CD8-positive, alpha-beta memory T cell (primary cell): ENCODE data around the gene DOCK1. TPM values are rescaled to one million over a fixed set of nuclear protein-coding genes. Genes with fewer than 3 reads are reported as not detected.

Source experiments
- CTCF ChIA-PET: fragments of 350-600 bp; sonication (Branson Sonifier 250); formaldehyde crosslinking; loops from one replicate; lab custom pipeline; 2021; ENCODE audit warnings: antibody characterized with exemption; lab: Charles Lee
- POLR2A ChIA-PET: fragments of 350-600 bp; sonication (Branson Sonifier 250); formaldehyde crosslinking; loops from one replicate; lab custom pipeline; 2021; ENCODE audit warnings: antibody characterized with exemption; lab: Charles Lee
- DNase-seq, 5 donors: peaks; one replicate each; pipeline versions ENCODE4 v3.0.0 to v3.0.0-alpha.2; 2020 to 2022; ENCODE audit warnings: mixed read lengths in 1 of 5
- H3K27ac ChIP-seq: one replicate; pipeline ENCODE4 v1.7.0; 2013; ENCODE audit warnings: low read depth, mild to moderate bottlenecking, low read length, moderate library complexity
- H3K27me3 ChIP-seq: 2 replicates; pipeline ENCODE4 v1.7.0; 2013; ENCODE audit warnings: low read length, mild to moderate bottlenecking; ENCODE audit not compliant: insufficient read depth, poor library complexity, severe bottlenecking
- H3K36me3 ChIP-seq: 2 replicates; pipeline ENCODE4 v1.7.0; 2013; ENCODE audit warnings: mild to moderate bottlenecking, low read length, moderate library complexity; ENCODE audit not compliant: insufficient read depth
- H3K4me1 ChIP-seq: 2 replicates; pipeline ENCODE4 v1.7.0; 2013; ENCODE audit warnings: mild to moderate bottlenecking, low read length, moderate library complexity; ENCODE audit not compliant: insufficient read depth
- H3K4me3 ChIP-seq: 2 replicates; pipeline ENCODE4 v1.7.0; 2013; ENCODE audit warnings: mild to moderate bottlenecking, low read length
- H3K9me3 ChIP-seq: 2 replicates; pipeline ENCODE4 v1.7.0; 2013; ENCODE audit warnings: mild to moderate bottlenecking, low read length
- H3K27ac Mint-ChIP-seq, 8 donors: one replicate each; pipeline ENCODE4 v1.8.0; 2020 to 2021; ENCODE audit warnings: mixed read lengths in 8 of 8, mild to moderate bottlenecking in 6 of 8, inconsistent platforms in 3 of 8, moderate library complexity in 3 of 8
- H3K27me3 Mint-ChIP-seq, 2 donors: one replicate each; pipeline ENCODE4 v1.8.0; 2020 to 2021; ENCODE audit warnings: mixed read lengths in 2 of 2, mild to moderate bottlenecking in 1 of 2, moderate library complexity in 1 of 2
- H3K36me3 Mint-ChIP-seq, 3 donors: one replicate each; pipeline ENCODE4 v1.8.0; 2020 to 2021; ENCODE audit warnings: mixed read lengths in 3 of 3, inconsistent platforms in 1 of 3, mild to moderate bottlenecking in 1 of 3
- H3K4me1 Mint-ChIP-seq, 3 donors: one replicate each; pipeline ENCODE4 v1.8.0; 2020 to 2021; ENCODE audit warnings: mixed read lengths in 3 of 3, inconsistent platforms in 1 of 3, mild to moderate bottlenecking in 1 of 3
- H3K4me3 Mint-ChIP-seq, 7 donors: one replicate each; pipeline ENCODE4 v1.8.0; 2020 to 2021; ENCODE audit warnings: mixed read lengths in 7 of 7, mild to moderate bottlenecking in 6 of 7, moderate library complexity in 4 of 7, inconsistent platforms in 2 of 7
- H3K9me3 Mint-ChIP-seq, 5 donors: one replicate each; pipeline ENCODE4 v1.8.0; 2020 to 2022; ENCODE audit warnings: mixed read lengths in 5 of 5, mild to moderate bottlenecking in 3 of 5, moderate library complexity in 2 of 5, inconsistent platforms in 1 of 5
- polyA plus RNA-seq: library from polyadenylated mRNA; unstranded; fragments of 300-500 nt; fragmentation: Illumina TruSeq; gene quantifications from one replicate; pipeline ENCODE4 v1.2.3, GENCODE V29; 2021
- total RNA-seq, 2 experiments: library from RNA; stranded (reverse); gene quantifications; one replicate each; pipeline ENCODE4 v1.2.3, GENCODE V29; 2021

DOCK1 gene
- total and polyA plus RNA-seq, 3 experiments from 2014 or later = 0.16 to 0.18 TPM; not detected in 1

GRCh38 chr10:127151541-127151940 is 246.3 kb downstream of the DOCK1 start:
- no peaks in the 10 kb centered on the region for H3K27me3 ChIP-seq
- no peak overlapping the region for H3K4me3 Mint-ChIP-seq
- no peak overlapping the region for H3K4me3 ChIP-seq
- H3K4me1 Mint-ChIP-seq = no peaks in the 10 kb centered on the region
- H3K9me3 ChIP-seq = no peaks in the 10 kb centered on the region
- peaks cover 0 to 2% of the 10 kb centered on the region in 2 donors for H3K27me3 Mint-ChIP-seq
- H3K36me3 ChIP-seq = no peaks in the 10 kb centered on the region
- no peak overlapping the region for H3K27ac Mint-ChIP-seq
- no peak for DNase-seq
- no peaks in the 10 kb centered on the region for H3K36me3 Mint-ChIP-seq
- ChIA-PET CTCF (interaction anchor here (1.4 kb wide), 1 partner anchor 11 kb away, joined by 3 read pairs; no protein-coding TSS in a partner anchor), POLR2A (no interaction called here)
- no peaks in the 10 kb centered on the region for H3K4me1 ChIP-seq
- H3K9me3 Mint-ChIP-seq = no peaks in the 10 kb centered on the region
- no peak overlapping the region for H3K27ac ChIP-seq

GRCh38 chr10:127151981-127152699 is 246.9 kb downstream of the DOCK1 start:
- no peaks in the 10 kb centered on the region for H3K4me1 Mint-ChIP-seq
- Histone ChIP-seq H3K27ac (no peak overlapping the region), H3K4me1 (no peaks in the 10 kb centered on the region), H3K9me3 (no peaks in the 10 kb centered on the region), H3K4me3 (no peak overlapping the region), H3K27me3 (no peaks in the 10 kb centered on the region), H3K36me3 (no peaks in the 10 kb centered on the region)
- H3K9me3 Mint-ChIP-seq = no peaks in the 10 kb centered on the region
- ChIA-PET POLR2A (no interaction called here), CTCF (interaction anchor here (1.4 kb wide), 1 partner anchor 10 kb away, joined by 3 read pairs; no protein-coding TSS in a partner anchor)
- H3K27me3 Mint-ChIP-seq = peaks cover 0 to 2% of the 10 kb centered on the region in 2 donors
- H3K27ac Mint-ChIP-seq = no peak overlapping the region
- no peak for DNase-seq
- no peaks in the 10 kb centered on the region for H3K36me3 Mint-ChIP-seq
- H3K4me3 Mint-ChIP-seq = no peak overlapping the region

- no peak overlapping the region for H3K4me3 Mint-ChIP-seq
- Histone ChIP-seq H3K4me3 (no peak overlapping the region), H3K27ac (no peak overlapping the region), H3K9me3 (no peaks in the 10 kb centered on the region), H3K36me3 (no peaks in the 10 kb centered on the region), H3K4me1 (no peaks in the 10 kb centered on the region), H3K27me3 (no peaks in the 10 kb centered on the region)
- ChIA-PET POLR2A (no interaction called here), CTCF (no interaction called here)
- H3K27ac Mint-ChIP-seq = no peak overlapping the region
- no peaks in the 10 kb centered on the region for H3K36me3 Mint-ChIP-seq
- no peak for DNase-seq
- peaks cover 0 to 2% (median 0%) of the 10 kb centered on the region in 5 donors for H3K9me3 Mint-ChIP-seq
- H3K27me3 Mint-ChIP-seq = peaks cover 0 to 2% of the 10 kb centered on the region in 2 donors
- no peaks in the 10 kb centered on the region for H3K4me1 Mint-ChIP-seq
Observed at GRCh38 chr10:127153181-127153580, 248.0 kb downstream of the DOCK1 start.

GRCh38 chr10:127154831-127155620 is 249.8 kb downstream of the DOCK1 start:
- H3K9me3 Mint-ChIP-seq = peaks cover 0 to 2% (median 0%) of the 10 kb centered on the region in 5 donors
- H3K36me3 Mint-ChIP-seq = no peaks in the 10 kb centered on the region
- H3K9me3 ChIP-seq = no peaks in the 10 kb centered on the region
- H3K27me3 Mint-ChIP-seq = peaks cover 0 to 2% of the 10 kb centered on the region in 2 donors
- no peak overlapping the region for H3K27ac ChIP-seq
- no peak overlapping the region for H3K27ac Mint-ChIP-seq
- no peaks in the 10 kb centered on the region for H3K36me3 ChIP-seq
- H3K27me3 ChIP-seq = no peaks in the 10 kb centered on the region
- H3K4me3 ChIP-seq = no peak overlapping the region
- no peak for DNase-seq
- CTCF ChIA-PET = no interaction called here
- no peaks in the 10 kb centered on the region for H3K4me1 ChIP-seq
- H3K4me3 Mint-ChIP-seq = no peak overlapping the region
- no peaks in the 10 kb centered on the region for H3K4me1 Mint-ChIP-seq
- POLR2A ChIA-PET = no interaction called here

DNA sequence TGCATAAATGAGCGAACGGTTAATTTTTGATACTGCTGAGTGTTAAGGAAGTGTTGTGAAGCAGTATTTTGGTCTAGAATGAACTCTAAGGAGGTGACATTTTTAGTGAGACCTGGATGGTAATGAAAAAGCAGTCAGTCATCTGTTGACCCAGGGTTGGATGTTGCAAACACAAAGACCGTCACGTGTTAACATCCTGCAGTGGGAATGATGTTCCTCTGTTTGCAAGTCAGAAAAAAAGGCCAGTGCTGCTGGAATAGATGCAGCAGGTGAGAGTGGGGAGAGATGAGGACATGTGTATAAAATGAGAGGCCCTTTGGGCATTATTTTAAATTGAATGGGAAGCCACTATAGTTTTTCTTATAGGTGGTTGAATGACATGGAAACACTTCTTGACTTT is 251.9 kb downstream of the DOCK1 start:
- H3K4me1 Mint-ChIP-seq = no peaks in the 10 kb centered on the region
- no peaks in the 10 kb centered on the region for H3K9me3 ChIP-seq
- no peak overlapping the region for H3K27ac ChIP-seq
- H3K27me3 Mint-ChIP-seq = peaks cover 0 to 2% of the 10 kb centered on the region in 2 donors
- no peaks in the 10 kb centered on the region for H3K36me3 ChIP-seq
- ChIA-PET POLR2A (no interaction called here), CTCF (no interaction called here)
- H3K4me3 Mint-ChIP-seq = no peak overlapping the region
- H3K4me3 ChIP-seq = no peak overlapping the region
- H3K4me1 ChIP-seq = no peaks in the 10 kb centered on the region
- H3K9me3 Mint-ChIP-seq = peaks cover 0 to 2% (median 0%) of the 10 kb centered on the region in 5 donors
- no peak for DNase-seq
- no peak overlapping the region for H3K27ac Mint-ChIP-seq
- H3K27me3 ChIP-seq = no peaks in the 10 kb centered on the region
- H3K36me3 Mint-ChIP-seq = no peaks in the 10 kb centered on the region

- H3K36me3 ChIP-seq = no peaks in the 10 kb centered on the region
- ChIA-PET POLR2A (no interaction called here), CTCF (no interaction called here)
- no peaks in the 10 kb centered on the region for H3K9me3 ChIP-seq
- Mint-ChIP-seq H3K4me1 (no peaks in the 10 kb centered on the region), H3K4me3 (no peak overlapping the region), H3K9me3 (peaks cover 0 to 4% (median 0%) of the 10 kb centered on the region in 5 donors), H3K27ac (no peak overlapping the region), H3K36me3 (no peaks in the 10 kb centered on the region), H3K27me3 (peaks cover 0 to 2% of the 10 kb centered on the region in 2 donors)
- no peaks in the 10 kb centered on the region for H3K27me3 ChIP-seq
- no peaks in the 10 kb centered on the region for H3K4me1 ChIP-seq
- H3K27ac ChIP-seq = no peak overlapping the region
- H3K4me3 ChIP-seq = no peak overlapping the region
- DNase-seq = no peak
Observed at GRCh38 chr10:127157506-127158200, 252.4 kb downstream of the DOCK1 start.

DNA sequence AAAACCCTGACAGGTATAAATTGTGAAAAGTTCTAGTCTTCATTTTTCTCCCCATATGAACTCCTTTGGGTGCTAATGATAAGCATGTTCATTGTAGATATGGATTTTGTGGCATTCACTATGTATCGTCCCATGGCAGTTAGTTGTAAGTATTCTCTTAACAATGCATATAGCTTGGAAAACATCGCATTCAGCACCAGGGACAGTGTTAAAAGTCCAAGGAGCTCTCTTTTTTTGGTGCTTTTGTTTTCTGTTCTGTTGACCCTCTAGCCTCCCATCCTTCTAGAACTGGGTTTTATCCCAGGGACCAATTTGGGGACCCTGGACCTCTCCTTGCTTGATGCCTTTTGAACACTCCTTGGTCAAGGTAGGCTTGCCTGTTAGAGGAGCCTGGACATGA is 253.4 kb downstream of the DOCK1 start:
- no peaks in the 10 kb centered on the region for H3K36me3 Mint-ChIP-seq
- H3K27me3 Mint-ChIP-seq = peaks cover 0 to 2% of the 10 kb centered on the region in 2 donors
- no peaks in the 10 kb centered on the region for H3K9me3 ChIP-seq
- DNase-seq = no peak
- ChIA-PET POLR2A (no interaction called here), CTCF (no interaction called here)
- no peaks in the 10 kb centered on the region for H3K4me1 ChIP-seq
- H3K27me3 ChIP-seq = no peaks in the 10 kb centered on the region
- H3K4me3 ChIP-seq = no peak overlapping the region
- peaks cover 0 to 4% (median 0%) of the 10 kb centered on the region in 5 donors for H3K9me3 Mint-ChIP-seq
- H3K4me1 Mint-ChIP-seq = no peaks in the 10 kb centered on the region
- no peak overlapping the region for H3K4me3 Mint-ChIP-seq
- H3K36me3 ChIP-seq = no peaks in the 10 kb centered on the region
- no peak overlapping the region for H3K27ac ChIP-seq
- H3K27ac Mint-ChIP-seq = no peak overlapping the region
